Activated CD8-positive, alpha-beta memory T cell treated with anti-CD3 and anti-CD28 coated beads, Interleukin-2, amount 50 U/mL, for 4 hours (primary cell): ENCODE results near the gene RNU5D-1.
A peak's percentile ranks its signal among the peaks of the same experiment; 100 is the strongest.
"Not testable (repeated sequence)": the region's sequence is repeated elsewhere in the genome, so short reads cannot be mapped to it uniquely, and the experiment has no call there.

Experiments used
- DNase-seq: peaks from one replicate; pipeline ENCODE4 v3.0.0-alpha.2; 2020

RNU5D-1 gene

DNA sequence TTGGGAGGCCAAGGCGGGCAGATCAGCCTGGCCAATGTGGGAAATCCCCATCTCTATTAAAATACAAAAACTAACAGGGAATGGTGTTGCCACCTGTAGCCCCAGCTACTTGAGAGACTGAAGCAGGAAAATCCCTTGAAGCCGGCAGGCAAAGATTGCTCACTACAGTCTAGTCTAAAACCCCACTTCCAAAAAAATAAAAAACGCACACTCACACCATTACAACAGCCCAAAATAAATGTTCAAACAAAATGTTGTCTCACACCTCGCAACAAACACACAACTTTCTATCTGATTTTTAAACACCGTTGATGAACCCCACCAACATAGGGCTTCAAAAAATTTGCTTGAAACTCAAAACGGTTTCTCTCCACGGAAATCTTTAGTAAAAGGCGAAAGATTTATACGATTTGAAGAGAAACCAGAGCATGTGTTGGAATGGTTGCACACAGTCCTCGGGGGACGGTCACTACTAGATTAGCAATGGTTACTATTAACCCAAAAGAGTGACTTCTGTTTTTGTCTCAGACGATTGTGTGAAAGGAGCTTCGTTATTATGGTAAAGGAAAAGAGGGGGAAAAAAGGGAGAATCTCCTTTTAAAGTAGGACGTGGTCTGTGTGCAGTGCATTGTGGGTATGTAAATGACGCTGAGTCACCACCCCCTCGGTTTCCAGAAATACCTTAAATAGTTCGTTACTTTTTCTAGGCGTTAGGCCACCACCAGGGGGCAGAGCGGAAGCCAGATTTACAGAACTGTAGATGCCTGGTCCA lies at the start of gene RNU5D-1:
TSS of gene RNU5D-1 (minus strand) at position 430 of the 772 bp plus-strand sequence.
- peak; percentile 96 for DNase-seq

DNA sequence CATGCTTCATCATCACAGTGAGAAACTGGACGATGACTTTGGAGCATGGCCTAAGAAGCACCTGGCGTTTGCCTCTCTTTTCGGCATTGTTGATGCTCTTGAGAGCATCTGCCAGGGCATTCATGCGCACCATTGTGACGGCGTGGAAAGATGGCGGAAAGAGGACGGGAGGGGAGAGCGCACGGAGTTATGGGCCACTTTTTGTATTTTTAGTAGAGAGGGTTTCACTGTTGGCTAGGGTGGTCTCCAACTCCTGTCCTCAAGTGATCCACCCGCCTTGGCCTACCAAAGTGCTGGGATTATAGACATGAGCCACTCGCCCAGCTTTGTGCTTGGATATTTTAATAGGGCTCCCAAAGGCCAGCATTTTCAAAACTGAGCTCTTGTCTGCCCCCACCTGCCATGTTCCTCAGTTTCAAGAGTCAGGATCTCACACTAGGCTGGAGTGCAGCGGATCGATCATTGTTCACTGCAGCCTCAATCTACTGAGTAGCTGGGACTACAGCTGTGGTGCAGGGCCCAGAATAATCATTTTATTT lies 49.7 kb upstream of the RNU5D-1 start:
- no peak for DNase-seq

DNA sequence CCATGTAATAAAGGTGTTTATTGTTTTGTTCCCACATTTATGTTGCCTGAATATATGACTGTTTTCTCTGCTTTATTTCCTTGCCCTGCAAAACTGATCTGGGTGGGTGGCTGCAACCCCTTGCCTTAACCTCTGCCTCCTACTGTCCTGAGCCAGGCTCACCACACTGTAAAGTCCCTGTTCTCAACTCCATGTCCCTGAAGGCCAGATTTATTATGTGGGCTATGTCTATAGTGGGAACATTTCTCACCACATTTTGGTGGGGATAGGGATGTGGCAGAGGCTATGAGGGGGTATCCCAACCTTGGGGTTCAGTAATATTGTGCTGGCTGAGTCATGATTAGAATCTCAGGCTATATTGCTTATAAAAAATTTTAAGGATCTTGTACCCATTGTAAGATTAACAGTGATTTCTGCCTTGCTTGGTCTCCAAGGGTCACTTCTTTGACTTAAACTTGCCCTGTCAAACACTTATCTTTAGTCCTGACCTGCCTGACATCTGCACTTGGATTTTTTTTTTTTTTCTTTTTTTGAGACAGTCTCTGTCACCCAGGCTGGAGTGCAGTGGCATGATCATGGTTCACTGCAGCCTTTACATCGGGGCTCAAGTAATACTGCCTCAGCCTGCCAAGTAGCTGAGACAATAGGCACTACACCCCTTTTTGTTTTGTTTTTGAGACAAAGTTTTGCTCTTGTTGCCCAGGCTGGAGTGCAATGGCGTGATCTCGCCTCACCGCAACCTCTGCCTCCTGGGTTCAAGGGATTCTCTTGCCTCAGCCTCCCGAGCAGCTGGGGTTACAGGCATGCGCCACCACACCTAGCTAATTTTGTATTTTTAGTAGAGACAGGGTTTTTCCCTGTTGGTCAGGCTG lies 48.0 kb upstream of the RNU5D-1 start:
- DNase-seq = no peak

GRCh38 chr1:44777969-44778635 lies 47.1 kb upstream of the RNU5D-1 start:
- no peak for DNase-seq

GRCh38 chr1:44777547-44777946 lies 46.6 kb upstream of the RNU5D-1 start:
- no peak for DNase-seq

DNA sequence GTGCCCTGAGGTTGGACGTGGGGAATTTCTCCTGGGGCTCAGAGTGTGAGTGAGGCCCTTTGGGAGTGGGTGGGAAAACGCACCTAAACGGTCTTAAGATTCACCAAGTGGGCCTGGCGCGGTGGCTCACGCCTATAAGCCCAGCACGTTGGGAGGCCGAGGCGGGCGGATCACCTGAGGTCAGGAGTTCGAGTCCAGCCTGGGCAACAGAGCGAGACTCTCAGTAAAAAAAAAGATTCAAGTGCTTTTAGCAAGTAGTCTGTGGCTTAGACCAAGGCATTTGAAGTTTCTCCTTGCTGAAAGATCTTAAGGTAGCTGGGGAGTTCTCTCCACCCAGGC lies 45.7 kb upstream of the RNU5D-1 start:
- DNase-seq = no peak

GRCh38 chr1:44775930-44776729 lies 45.2 kb upstream of the RNU5D-1 start:
- peak; percentile 61 for DNase-seq

- DNase-seq = peak; percentile 89
Measured at GRCh38 chr1:44775078-44775929, 44.3 kb upstream of the RNU5D-1 start, which contains the start of gene RPS8. TSS of gene RPS8 (plus strand) at chr1:44775540. CDS start at chr1:44775597, 57 bp downstream.

GRCh38 chr1:44766421-44766820 lies 35.5 kb upstream of the RNU5D-1 start:
- not testable (repeated sequence) for DNase-seq

GRCh38 chr1:44760876-44761275 lies 29.9 kb upstream of the RNU5D-1 start:
- DNase-seq = no peak

DNA sequence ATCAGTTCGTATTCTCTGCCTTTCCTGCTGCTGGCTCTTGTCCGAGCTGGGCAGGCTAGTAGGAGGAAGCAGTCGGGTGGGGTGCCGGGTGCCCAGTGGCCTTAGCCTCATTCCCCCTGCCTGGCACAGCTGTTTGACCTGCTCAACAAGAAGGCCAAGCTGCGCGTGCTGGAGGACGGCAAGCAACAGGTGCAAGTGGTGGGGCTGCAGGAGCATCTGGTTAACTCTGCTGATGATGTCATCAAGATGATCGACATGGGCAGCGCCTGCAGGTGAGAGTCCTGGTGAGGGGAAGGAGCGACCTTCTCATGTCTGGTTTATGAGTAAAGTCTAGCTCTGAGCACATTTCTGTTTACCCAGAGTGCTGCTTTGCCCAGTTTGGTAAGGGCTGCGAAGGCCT lies 28.1 kb upstream of the RNU5D-1 start:
- no peak for DNase-seq

GRCh38 chr1:44757420-44757819 lies 26.4 kb upstream of the RNU5D-1 start:
- no peak for DNase-seq

- DNase-seq = no peak
Measured at GRCh38 chr1:44747878-44748277, 16.9 kb upstream of the RNU5D-1 start.

DNA sequence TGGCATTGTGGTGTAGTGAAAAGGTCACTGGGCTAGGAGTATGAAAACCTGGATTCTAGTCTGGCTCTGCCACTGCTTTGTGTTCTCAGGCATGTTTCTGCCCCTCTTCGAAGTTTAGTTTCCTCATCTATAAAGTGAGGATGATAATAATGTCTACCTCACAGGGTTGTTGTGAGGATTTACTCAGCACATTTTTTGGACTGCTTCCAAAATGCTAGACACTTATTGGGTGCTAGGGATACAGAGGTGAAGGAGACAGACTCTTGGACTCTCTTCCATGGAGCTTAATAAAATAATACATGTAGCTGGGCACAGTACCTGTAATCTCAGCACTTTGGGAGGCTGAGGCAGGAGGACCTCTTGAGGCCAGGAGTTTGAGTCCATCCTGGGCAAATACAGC lies 12.2 kb upstream of the RNU5D-1 start:
- DNase-seq = no peak

- no peak for DNase-seq
Measured at GRCh38 chr1:44740179-44740617, 9.2 kb upstream of the RNU5D-1 start.

DNA sequence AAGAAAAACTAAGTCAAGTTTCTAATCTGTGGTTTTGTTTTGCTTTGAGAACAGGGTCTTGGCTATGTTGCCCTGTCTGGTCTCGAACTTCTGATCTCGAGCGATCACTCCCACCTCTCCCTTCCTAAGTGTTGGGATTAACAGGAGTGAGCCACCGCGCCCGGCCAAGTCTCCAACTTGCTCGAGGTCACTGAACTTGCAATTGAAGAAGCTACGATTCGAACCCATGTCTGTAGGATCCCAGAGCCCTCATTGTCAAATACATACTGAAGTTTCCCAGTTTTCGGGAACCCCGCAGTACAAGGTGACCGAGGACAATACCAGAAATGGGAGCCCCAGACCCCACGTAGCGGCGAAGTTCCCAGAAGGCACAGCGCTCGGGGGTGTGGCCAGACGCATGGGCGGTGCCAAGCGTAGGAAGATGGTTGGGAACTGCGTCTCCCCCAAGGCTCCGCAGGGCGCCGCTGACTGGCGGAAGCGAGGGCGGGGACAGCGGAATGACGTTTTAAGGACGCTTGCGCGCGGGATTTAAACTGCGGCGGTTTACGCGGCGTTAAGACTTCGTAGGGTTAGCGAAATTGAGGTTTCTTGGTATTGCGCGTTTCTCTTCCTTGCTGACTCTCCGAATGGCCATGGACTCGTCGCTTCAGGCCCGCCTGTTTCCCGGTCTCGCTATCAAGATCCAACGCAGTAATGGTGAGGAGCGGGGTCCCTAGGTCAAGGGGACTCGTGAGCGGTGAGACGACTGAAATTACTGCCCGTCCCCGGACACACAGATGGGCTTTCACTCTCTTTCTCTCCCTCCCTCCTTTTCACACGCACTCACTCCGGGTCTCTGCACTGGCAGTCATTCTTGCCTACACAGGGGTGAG lies 8.6 kb upstream of the RNU5D-1 start, which contains the start of gene KIF2C:
TSS of gene KIF2C (plus strand) at position 531 of the 872 bp plus-strand sequence. CDS start at position 627, 96 bp downstream.
- peak; percentile 97 for DNase-seq

DNA sequence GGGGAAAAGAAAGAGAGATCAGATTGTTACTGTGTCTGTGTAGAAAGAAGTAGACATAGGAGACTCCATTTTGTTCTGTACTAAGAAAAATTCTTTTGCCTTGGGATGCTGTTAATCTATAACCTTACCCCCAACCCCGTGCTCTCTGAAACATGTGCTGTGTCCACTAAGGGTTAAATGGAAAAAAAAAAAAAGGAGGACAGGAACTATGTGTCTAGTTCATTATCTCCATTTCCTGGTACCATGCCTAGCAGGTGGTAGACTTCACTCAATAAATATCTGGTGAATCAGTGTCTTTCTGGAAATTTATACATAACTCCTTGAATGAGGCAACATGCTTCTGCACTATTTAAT lies 8.0 kb upstream of the RNU5D-1 start:
- not testable (repeated sequence) for DNase-seq

DNA sequence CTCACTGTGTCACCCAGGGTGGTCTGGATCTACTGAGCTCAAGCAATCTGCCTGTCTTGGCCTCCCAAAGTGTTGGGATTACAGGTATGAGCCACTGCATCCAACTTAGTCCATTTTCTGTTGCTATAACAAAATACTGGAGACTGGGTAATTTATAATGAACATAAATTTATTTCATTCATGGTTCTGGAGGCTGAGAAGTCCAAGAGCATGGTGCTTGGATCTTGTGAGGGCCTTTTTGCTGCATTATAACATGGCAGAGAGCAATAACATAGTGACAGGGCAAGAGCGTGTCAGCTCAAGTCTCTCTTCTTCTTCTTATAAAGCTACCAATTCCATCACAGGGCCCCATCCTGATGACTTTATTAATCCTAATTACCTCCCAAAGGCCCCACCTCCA lies 5.0 kb upstream of the RNU5D-1 start:
- DNase-seq = no peak

DNA sequence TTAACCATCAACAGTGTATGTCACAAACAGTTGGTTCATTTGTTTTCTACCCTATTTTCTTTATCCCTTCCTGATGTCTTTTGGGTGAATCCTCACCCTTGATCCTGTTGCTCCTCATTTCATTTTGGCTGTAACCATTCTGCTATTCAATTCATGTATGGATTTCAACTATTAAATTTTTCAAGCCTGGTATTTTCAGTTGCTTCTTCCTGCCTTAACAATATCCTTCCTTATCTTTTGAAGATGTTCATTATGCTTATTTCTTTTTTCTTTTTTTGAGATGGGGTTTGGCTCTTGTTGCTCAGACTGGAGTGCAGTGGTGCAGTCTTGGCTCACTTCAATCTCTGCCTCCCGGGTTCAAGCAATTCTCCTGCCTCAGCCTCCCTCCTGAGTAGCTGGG lies 2.8 kb upstream of the RNU5D-1 start:
- DNase-seq = no peak

DNA sequence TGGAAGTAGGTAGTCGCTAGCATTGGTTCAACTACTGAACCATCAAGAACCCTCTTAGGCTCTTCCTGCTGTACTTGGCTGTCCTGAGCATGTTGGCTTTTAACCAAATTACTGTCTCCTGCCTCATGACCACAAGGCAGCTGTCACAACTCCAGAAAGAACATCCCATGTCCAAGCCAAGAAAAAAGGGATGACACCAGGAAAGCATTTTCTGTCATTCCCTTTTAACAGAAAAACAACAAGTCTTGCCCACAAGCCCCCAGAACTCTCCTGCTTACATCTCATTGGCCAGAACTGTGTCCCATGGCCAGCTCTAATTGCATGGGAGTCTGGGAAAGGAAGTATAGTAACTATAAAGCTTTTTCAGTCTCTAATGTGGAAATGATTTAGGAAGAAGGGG lies 2.4 kb upstream of the RNU5D-1 start:
- no peak for DNase-seq
